NT2/D1 (cell line): Measurements from ENCODE around the gene CAVIN2.

Experiments
- DNase-seq: peaks from one replicate; pipeline ENCODE4 v3.0.0-alpha.2; 2011; ENCODE audit warnings: low read depth, low spot score
- H3K27me3 ChIP-seq: 2 replicates; pipeline ENCODE4 v1.6.0; 2011; ENCODE audit warnings: mild to moderate bottlenecking; ENCODE audit not compliant: insufficient read length, insufficient read depth
- H3K36me3 ChIP-seq: 2 replicates; pipeline ENCODE4 v1.6.1; 2011; ENCODE audit warnings: mild to moderate bottlenecking, low read length, mixed read lengths; ENCODE audit not compliant: insufficient read depth, insufficient read length
- H3K4me1 ChIP-seq: 2 replicates; pipeline ENCODE4 v1.5.1; 2011; ENCODE audit not compliant: insufficient read depth, insufficient read length
- H3K4me3 ChIP-seq: 2 replicates; pipeline ENCODE4 v1.5.1; 2011; ENCODE audit warnings: low read depth; ENCODE audit not compliant: insufficient read length
- H3K9ac ChIP-seq: 2 replicates; pipeline ENCODE4 v1.6.0; 2011; ENCODE audit warnings: low read depth; ENCODE audit not compliant: insufficient read length
- H3K9me3 ChIP-seq: 2 replicates; pipeline ENCODE4 v1.5.1; 2011; ENCODE audit warnings: mild to moderate bottlenecking, low read length; ENCODE audit not compliant: insufficient read depth
- SUZ12 ChIP-seq: IDR thresholded peaks from 2 replicates; pipeline ENCODE4 v1.6.1; 2011; ENCODE audit not compliant: insufficient read length, insufficient read depth; ENCODE audit errors: extremely low read depth
- YY1 ChIP-seq: IDR thresholded peaks from 2 replicates; pipeline ENCODE4 v1.6.1; 2011; ENCODE audit not compliant: insufficient read length, insufficient read depth
- ZNF274 ChIP-seq: IDR thresholded peaks from 2 replicates; pipeline ENCODE4 v1.6.1; 2011; ENCODE audit warnings: mild to moderate bottlenecking, low read depth, low read length

The CAVIN2 gene

GRCh38 chr2:191864628-191865374, 17.9 kb upstream of the CAVIN2 start:
- no peak for DNase-seq

GRCh38 chr2:191863988-191864387, 17.1 kb upstream of the CAVIN2 start:
- Histone ChIP-seq H3K9me3 (peaks cover 10% of the 10 kb centered on the region), H3K27me3 (no peaks in the 10 kb centered on the region), H3K9ac (no peak overlapping the region), H3K36me3 (no peaks in the 10 kb centered on the region), H3K4me1 (no peaks in the 10 kb centered on the region), H3K4me3 (no peak overlapping the region)
- TF ChIP-seq YY1 (no peak), SUZ12 (no peak), ZNF274 (no peak)
- no peak for DNase-seq

More at GRCh38 chr2:191864628-191865374, 17.9 kb upstream of the CAVIN2 start:
- peaks cover 10% of the 10 kb centered on the region for H3K9me3 ChIP-seq
- H3K4me3 ChIP-seq = no peak overlapping the region
- H3K4me1 ChIP-seq = no peaks in the 10 kb centered on the region
- TF ChIP-seq YY1 = no peak
- TF ChIP-seq SUZ12 = no peak
- no peak for TF ChIP-seq ZNF274
- no peaks in the 10 kb centered on the region for H3K27me3 ChIP-seq
- H3K36me3 ChIP-seq = no peaks in the 10 kb centered on the region
- H3K9ac ChIP-seq = no peak overlapping the region

- H3K9ac ChIP-seq = no peak overlapping the region
- peaks cover 10% of the 10 kb centered on the region for H3K9me3 ChIP-seq
- H3K36me3 ChIP-seq = no peaks in the 10 kb centered on the region
- DNase-seq = no peak
- TF ChIP-seq YY1 = no peak
- TF ChIP-seq ZNF274 = no peak
- TF ChIP-seq SUZ12 = no peak
- no peaks in the 10 kb centered on the region for H3K4me1 ChIP-seq
- no peaks in the 10 kb centered on the region for H3K27me3 ChIP-seq
- H3K4me3 ChIP-seq = no peak overlapping the region
These were observed 15.4 kb upstream of the CAVIN2 start for GRCh38 chr2:191862156-191862775.

GRCh38 chr2:191860760-191861466, 14.0 kb upstream of the CAVIN2 start:
- no peak for DNase-seq
- TF ChIP-seq ZNF274 (no peak), YY1 (no peak), SUZ12 (no peak)
- Histone ChIP-seq H3K4me1 (no peaks in the 10 kb centered on the region), H3K27me3 (no peaks in the 10 kb centered on the region), H3K9me3 (peaks cover 10% of the 10 kb centered on the region), H3K4me3 (no peak overlapping the region), H3K36me3 (no peaks in the 10 kb centered on the region), H3K9ac (no peak overlapping the region)

- DNase-seq = no peak
- TF ChIP-seq ZNF274 (no peak), SUZ12 (no peak), YY1 (no peak)
- no peak overlapping the region for H3K9ac ChIP-seq
- H3K9me3 ChIP-seq = peaks cover 3% of the 10 kb centered on the region; the same call in 1 of the 2 replicates
- no peaks in the 10 kb centered on the region for H3K36me3 ChIP-seq
- H3K4me3 ChIP-seq = no peak overlapping the region
- H3K4me1 ChIP-seq = no peaks in the 10 kb centered on the region
- no peaks in the 10 kb centered on the region for H3K27me3 ChIP-seq
These were observed 12.8 kb upstream of the CAVIN2 start for GRCh38 chr2:191859681-191860080.

- Histone ChIP-seq H3K4me1 (no peaks in the 10 kb centered on the region), H3K9ac (no peak overlapping the region), H3K27me3 (no peaks in the 10 kb centered on the region), H3K9me3 (no peaks in the 10 kb centered on the region), H3K4me3 (no peak overlapping the region), H3K36me3 (no peaks in the 10 kb centered on the region)
- no peak for DNase-seq
- TF ChIP-seq ZNF274 = no peak
- no peak for TF ChIP-seq SUZ12
- TF ChIP-seq YY1 = no peak
These were observed 11.0 kb upstream of the CAVIN2 start for GRCh38 chr2:191857886-191858285.

GRCh38 chr2:191857259-191857805, 10.4 kb upstream of the CAVIN2 start:
- no peak overlapping the region for H3K9ac ChIP-seq
- H3K9me3 ChIP-seq = no peaks in the 10 kb centered on the region
- DNase-seq = no peak
- no peaks in the 10 kb centered on the region for H3K36me3 ChIP-seq
- H3K4me1 ChIP-seq = no peaks in the 10 kb centered on the region
- H3K4me3 ChIP-seq = no peak overlapping the region
- no peaks in the 10 kb centered on the region for H3K27me3 ChIP-seq
- TF ChIP-seq YY1 (no peak), SUZ12 (no peak), ZNF274 (no peak)
